ENCODE results near the gene HSPD1. TPM values are rescaled to one million over a fixed set of nuclear protein-coding genes. Genes with fewer than 3 reads are reported as not detected.
"Not testable (repeated sequence)": the region's sequence is repeated elsewhere in the genome, so short reads cannot be mapped to it uniquely, and the experiment has no call there.

The HSPD1 gene
- total RNA-seq, 1 donor from 2014 or later, result 315 TPM

DNA sequence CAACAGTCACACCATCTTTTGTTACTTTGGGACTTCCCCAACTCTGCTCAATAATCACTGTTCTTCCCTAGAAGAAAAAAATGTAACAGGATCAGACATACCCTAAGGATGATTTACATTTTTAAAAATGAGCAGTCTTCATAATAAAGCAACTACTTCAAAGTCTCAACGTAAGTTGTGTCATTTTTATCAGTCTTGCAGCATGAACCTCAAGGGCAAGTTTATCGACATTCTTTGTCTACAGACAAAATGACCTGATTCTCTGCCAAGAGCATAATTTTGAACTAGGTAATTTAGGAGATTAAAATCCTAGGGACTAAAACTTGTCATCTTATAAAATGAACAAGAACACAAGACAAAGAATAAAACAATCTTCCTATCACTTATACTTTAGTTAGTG, 2.3 kb downstream of the HSPD1 start:
- DNase-seq (ENCODE audit: low read depth), result no peak

DNA sequence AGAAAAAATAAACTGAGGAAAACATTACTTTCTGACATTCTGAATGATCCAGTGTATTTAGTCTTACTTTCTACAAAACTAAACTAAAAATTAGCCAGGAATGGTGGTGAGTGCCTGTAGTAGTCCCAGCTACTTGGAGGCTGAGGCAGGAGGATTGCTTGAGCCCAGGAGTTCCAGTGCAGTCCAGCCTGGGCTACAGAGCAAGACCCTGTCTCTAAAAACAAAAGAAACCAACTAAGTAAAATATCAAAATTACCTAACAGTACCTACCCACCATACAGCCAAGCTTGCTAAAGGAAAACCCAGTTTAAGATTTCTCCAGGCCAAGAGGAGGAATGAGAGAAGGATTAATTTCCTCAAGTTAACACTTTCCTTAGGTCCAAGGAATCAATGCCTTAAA, 2.9 kb downstream of the HSPD1 start:
- no peak for DNase-seq (ENCODE audit: low read depth)

DNA sequence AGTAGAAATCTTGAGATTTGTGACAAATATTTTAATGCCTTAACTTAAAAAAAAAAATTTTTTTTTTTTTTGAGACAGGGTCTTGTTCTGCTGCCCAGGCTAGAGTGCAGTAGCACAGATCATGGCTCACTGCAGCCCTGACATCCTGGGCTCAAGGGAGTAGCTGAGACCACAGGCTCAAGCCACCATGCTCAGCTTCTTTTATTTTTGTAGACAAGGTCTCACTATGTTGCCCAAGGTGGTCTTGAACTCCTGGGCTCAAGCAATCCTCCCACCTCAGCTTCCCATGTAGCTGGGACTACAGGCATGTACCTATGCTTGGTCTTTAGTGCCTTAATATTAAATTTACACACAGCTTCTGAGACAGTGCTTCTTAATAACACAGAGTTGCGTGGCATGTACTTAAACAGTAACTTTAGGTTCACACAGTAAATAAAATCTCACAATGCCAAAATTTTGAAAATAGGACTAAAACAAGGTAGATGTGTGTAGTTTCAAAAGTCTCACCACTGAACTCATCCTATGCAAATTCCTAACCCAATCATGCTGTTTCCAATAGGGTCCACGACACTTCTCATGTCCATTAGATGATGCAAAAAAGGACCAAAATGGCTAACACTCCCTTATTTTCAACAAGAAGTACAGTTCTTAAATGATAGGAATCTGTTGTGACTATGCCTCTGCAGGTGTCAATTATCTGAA, 4.1 kb downstream of the HSPD1 start:
- no peak for DNase-seq (ENCODE audit: low read depth)

DNA sequence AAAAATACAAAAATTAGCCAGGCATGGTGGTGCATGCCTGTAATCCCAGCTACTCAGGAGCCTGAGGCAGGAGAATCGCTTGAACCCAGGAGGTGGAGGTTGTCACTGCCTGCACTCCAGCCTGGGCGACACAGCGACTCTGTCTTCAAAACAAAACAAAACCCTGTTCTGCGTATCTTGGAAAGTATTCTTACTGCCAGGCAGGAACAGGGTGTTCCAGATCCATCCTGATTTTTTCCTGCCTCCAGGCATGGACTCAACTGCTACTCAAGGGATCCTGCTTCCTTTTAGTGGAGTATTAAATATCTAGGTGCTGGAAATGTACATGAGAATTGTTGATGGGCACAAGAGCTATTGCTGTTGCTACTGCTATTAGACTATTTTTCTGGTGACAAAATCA, 12.3 kb downstream of the HSPD1 start:
- peak; percentile 50 for DNase-seq (ENCODE audit: low read depth)

DNA sequence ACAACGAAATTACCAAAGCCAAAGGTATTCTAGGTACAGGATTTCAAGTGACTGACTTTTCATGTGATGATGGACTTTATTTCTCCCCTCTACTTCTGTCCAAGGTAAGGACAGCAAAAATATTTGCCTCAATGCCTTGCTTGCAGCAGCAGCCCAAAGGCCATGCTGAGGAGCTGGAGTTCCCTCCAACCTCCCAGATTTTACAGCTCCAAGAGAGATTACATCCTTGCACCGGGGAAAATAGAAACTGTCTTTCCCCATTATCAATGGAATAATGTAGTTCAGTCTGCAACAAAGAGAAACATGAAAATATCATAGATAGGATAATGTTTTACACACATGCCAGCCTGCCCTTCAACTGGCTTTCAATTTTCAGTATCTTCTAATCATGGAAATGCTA, 13.5 kb downstream of the HSPD1 start:
- DNase-seq (ENCODE audit: low read depth), result no peak

DNA sequence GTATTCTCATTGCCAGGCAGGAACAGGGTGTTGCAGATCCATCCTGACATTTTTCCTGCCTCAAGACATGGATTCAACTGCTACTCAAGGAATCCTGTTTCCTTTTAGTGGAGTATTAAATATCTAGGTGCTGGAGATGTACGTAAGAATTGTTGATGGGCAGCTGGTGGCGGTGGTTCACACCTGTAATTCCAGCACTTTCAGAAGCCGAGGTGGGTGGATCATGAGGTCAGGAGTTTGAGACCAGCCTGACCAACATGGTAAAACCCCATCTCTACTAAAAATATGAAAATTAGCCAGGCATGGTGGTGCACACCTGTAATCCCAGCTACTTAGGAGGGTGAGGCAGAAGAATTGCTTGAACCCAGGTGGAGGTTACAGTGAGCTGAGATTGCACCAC, 15.4 kb downstream of the HSPD1 start:
- not testable (repeated sequence) for DNase-seq (ENCODE audit: low read depth)

DNA sequence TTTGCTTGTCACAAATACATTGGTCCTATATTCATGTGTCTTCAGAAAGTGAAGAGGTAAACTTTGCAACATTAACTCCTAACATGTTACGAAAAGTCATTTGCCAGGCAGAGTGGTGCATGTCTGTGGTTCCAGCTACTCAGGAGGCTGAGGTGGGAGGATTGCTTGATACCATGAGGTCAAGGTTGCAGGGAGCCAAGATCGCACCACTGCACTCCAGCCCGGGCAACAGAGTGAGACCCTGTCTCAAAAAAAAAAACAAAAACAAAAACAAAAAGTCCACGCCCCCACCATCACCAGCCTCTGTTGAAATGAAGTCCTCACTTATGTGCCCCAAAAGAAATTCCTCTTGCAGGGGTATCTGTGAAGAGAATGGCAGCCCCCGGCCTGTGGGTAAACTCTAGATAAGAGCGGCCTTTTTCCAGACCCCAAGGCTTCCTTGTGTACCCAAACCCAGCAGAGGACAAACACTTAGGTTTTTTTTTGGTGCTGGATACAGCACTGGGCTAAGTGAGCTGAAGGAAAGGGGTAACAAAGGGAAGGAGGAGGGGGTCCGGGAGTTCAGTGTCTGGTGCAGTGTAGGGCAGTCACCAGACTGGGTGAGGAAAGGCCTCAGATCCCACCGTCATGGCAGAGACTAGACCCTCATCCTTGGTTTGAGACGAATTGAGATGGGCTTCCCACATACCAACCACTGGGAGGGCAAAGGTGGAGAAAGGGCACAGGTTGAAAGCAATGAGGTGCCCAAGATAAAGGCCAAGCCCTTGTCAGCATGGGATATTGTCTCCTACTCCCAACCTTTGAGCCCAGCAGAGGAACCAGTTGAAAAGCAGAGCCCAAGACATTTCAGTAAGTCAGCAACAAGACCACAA, 19.2 kb downstream of the HSPD1 start:
- DNase-seq (ENCODE audit: low read depth), result no peak

DNA sequence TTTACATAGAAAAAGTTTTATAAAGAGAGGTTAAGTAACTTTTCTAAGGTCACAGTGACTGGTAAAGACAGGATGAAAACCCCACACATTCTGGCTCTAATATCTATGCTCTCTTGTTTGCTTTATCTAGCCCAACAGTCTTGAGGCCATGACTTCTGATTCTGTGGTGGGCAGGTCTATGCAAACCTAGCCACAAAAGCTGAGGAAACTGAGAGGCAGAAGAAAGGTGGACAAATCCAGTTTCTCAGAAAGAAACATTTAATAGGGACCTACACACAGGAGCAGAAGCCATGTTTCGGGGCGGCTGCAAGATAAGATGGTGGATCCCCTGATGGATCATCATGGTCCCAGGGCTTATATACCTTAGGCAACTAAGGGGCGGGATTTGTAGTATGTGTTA, 21.8 kb downstream of the HSPD1 start:
- no peak for DNase-seq (ENCODE audit: low read depth)

DNA sequence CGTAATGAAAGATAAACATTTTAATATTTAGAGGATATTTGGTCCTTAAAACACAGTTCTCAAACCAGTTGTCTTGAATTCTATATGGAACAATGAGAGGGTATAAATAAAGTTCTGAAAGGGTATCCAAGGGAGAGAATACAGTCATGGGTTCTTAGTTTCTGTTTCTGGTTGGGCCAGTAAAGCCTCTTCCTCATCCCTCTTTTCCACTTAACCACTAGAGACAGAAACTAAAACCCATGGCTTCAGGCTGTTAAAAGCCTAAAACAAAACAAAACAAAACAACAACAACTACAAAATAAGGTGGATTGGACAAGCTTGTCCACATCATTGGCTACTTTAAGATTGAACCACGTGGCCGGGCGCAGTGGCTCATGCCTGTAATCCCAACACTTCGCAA, 27.5 kb downstream of the HSPD1 start:
- no peak for DNase-seq (ENCODE audit: low read depth)

DNA sequence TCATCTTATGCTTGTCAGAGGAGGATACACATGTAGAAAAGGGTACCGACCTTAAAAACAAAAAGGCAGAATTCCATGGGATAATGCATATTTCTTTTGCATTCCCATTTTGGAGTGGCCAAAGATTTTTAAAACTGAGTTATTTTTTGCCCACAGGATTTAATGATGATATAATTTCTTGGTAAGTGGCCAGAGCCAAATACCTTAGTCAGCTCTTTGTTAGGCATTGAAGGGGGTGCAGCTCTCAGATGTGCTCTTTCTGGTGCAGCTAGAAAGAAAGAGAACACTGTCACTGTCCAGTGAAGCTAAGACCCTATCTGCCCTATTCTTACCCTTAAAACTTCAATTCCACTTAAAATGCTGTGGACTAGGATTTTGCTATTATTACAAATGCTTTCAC, 35.5 kb downstream of the HSPD1 start:
- DNase-seq (ENCODE audit: low read depth), result no peak

DNA sequence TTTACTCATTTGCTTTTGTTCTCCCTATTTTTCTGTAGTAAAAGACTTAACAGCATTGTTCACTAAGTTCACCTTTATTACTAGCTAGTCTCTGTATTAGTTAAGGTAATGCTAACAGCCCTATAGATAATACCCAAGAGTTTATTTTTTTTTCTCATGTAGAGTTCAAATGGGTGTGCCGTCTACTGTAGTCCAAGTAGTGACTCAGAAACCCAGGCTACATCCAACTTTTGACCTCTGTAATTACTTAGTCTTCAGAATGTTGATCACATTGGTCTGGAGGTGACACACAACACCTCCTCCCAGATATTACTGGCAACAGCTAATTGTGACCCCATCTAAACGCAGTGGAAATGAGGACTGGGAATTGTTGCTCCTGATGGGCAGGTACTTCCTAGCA, 38.6 kb downstream of the HSPD1 start:
- DNase-seq (ENCODE audit: low read depth), result peak; percentile 54

DNA sequence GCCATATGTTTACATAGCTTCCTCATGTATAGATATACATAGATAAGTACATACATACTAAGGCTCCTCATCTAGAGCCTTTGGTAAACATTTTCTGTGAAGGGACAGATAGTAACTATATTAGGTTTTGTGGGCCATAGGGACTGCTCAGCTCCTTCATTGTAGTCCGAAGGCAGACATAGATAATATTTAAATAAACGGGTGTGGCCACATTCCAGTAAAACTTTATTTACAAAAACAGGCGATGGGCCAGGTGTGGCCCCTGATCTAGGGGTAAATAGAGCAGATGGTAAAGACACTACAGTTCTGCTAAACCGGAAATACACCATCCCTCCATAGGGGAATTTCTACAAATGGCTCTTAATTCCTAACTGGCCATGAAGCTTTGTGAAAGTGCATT, 39.0 kb downstream of the HSPD1 start:
- DNase-seq (ENCODE audit: low read depth), result no peak

DNA sequence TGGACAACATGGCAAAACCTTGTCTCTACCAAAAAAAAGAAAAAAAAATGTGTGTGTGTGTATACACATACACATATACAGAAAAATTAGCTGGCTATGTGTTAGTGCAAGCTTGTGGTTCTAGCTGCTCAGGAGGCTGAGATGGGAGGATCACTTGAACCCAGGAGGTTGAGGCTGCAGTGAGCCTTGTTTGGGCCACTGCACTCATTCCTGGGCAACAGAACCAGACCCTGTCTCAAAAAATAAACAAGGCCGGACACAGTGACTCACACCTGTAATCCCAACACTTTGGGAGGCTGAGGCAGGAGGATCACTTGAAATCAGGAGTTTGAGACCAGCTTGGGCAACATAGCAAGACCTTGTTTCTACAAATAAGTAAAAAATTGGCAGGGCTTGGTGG, 44.2 kb downstream of the HSPD1 start:
- no peak for DNase-seq (ENCODE audit: low read depth)

DNA sequence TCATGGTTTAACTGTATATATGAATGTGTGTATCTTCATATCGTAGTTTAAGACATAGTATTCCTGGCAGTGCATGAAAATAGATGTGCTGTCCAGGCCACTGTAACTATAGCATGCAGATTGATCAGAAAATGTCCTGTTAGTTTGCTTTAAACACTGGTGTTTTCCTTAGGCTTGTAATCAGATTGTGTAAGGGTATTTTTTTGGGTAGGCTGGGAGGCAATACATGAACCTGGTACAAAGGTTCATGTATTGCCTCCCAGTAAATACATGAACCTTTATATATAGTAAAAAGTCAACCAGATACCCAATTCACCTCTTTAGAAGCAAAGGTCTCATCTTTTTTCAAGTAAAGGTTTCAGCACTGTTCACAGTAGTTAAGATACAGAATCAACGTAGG, 44.7 kb downstream of the HSPD1 start:
- no peak for DNase-seq (ENCODE audit: low read depth)

DNA sequence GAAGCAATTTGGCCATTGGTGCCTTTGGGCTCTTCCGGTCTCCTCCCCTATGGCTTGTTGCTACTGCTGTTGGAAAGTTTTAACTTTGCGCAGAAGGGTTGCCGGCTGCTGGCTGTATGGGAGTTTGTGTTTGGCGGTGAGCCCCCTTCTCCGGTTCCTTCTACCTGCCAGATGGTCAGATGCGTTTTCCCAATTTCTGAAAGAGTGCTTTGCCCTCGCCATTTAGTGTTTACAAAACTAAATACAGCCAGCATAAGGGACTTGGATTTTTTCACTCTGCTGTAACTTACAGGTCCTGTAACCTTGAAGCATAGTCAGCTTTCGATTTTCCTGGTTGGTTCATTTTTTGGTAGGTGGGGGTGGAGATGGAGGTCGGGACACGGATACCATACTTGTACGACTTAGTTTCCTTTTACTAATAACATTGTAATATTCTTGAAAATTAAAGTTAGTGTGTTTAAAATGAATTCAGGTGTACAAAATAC, 45.7 kb downstream of the HSPD1 start:
- DNase-seq (ENCODE audit: low read depth), result peak; percentile 91

DNA sequence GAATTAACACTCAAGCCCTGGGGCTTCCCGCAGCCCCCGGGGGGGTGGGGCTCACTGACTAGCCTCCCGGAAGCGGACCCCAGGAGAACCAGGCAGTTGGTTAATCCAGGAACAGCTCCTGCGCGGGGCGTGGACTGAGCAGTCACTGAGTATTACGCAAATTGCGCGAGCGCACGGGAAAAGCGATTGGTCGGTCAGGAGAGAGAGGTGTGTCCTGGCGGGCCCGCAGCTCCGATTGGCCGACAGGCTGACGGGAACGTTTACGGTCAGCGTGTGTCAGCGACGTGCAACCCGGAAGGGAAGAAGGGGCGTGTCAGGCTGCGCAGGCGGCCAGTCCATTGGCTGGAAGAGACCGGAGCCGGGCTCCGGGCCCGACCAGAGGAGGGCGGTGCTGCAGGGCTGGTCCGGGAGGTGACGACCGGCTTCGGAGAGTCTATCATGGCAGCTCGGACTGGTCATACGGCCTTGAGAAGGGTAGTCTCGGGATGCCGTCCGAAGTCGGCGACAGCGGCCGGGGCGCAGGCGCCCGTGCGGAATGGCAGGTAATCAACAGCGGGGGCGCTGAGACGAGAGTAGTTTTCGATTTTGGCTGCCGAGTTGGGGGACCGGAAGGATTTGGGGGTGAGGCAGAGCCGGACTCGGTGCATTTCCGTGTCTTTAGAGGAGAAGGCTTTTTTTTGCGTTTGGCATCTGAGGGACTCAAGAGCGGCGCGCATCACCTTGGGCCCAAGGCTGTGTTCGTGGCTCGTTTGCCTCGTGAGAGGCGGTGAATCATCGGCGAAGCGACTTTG, 46.3 kb downstream of the HSPD1 start, which contains the start of gene COQ10B:
Gene COQ10B (plus strand): TSS at position 430 of the 791 bp plus-strand sequence. CDS start 9 bp downstream, at position 439.
- peak; percentile 99 for DNase-seq (ENCODE audit: low read depth)

DNA sequence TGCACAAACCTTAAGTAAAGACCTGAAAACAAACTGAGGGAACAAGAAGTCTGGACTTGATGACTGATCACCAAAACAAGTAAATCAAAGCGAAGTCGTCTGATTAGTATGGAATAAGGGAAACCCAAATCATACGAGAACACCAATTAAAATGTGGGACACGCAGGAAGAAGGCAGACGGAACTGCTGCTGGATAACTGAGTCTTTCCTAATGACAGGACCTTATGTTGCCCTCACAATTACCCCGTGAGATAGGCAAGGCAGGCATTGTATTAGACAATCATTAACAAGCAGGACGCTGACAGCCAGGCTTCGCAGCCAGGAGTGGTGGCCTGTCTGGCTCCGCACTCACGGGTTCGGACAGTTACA, 46.9 kb downstream of the HSPD1 start:
- no peak for DNase-seq (ENCODE audit: low read depth)

DNA sequence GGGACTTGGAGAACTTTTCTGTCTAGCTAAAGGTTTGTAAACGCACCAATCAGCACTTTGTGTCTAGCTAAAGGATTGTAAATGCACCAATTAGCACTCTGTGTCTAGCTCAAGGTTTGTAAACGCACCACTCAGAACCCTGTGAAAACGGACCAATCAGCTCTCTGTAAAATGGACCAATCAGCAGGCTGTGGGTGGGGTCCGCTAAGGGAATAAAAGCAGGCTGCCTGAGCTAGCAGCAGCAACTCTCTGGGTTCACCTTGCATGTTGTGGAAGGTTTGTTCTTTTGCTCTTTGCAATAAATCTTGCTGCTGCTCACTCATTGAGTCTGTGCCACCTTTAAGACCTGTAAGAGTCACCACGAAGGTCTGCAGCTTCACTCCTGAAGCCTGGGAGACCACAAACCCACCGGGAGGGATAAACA, 48.7 kb downstream of the HSPD1 start:
- DNase-seq (ENCODE audit: low read depth), result not testable (repeated sequence)

DNA sequence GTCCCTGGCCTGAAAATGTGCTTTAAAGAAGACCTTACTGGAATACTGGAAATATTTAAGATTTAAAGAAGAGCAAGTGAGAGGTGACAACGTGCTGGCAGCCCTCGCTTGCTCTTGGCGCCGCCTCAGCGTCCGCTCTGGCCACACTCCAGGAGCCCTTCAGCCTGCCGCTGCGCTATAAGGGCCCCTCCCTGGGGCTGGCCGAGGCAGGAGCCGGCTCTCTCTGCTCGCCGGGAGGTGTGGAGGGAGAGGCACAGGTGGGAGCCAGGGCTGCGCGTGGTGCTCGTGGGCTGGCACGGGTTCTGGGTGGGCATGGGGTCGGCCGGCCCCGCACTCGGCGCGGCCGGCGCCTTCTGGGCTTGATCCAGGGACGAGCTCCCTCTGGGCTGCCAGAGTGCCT, 49.2 kb downstream of the HSPD1 start:
- no peak for DNase-seq (ENCODE audit: low read depth)

DNA sequence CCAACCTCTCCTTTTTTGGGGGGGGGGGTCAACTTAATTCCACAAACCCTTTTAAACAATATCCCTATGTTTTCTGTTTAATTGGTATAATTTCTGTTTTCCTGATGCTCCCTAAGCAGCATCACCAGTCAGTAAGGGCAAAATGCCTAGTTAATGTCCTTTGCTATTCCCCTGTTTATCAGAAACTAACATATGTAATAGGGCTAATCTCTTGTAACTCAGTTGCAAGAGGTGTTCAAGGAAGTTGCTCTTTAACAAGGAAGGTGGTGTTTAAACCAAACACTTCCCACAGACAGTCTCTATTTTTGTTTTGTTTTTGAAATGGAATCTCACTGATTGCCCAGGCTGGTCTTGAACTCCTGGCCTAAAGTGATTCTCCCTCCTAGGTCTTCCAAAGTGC, 52.8 kb downstream of the HSPD1 start:
- no peak for DNase-seq (ENCODE audit: low read depth)

DNA sequence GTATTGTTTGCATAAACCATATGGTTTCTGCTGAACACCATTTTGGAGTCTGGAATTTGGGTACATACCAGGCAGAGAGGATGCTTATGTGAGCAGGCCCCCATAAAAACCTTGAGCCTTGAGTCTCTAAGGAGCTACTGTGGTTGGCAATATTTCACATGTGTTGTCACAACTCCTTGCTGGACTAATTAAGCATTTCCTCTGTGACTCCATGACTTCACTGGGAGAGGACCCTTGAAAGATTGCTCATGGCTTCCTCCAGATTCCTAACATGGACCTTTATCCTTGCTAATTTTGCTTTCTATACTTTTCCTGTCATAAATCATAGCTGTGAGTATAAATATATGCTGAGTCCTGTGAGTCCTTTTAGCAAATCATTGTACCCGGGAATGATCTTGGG, 53.9 kb downstream of the HSPD1 start:
- DNase-seq (ENCODE audit: low read depth), result no peak

DNA sequence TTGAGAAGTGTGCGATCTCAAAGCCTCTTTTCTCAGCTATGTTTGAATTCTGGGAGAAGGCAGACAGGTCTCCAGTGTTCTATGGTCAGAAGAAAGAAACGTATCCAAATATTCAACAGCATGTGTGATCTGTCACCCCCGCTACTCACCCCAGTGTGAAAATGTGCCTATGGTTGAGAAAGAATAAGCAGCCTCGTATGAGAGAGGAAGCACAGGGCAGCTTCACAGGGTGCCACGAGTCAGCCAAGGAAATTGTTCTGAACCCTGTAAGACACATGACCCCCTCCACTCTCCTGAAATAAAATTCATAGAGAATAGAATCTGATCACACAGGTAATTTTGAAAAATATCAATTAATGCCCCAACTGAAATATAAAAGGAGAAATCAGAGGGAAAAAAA, 56.8 kb downstream of the HSPD1 start:
- DNase-seq (ENCODE audit: low read depth), result no peak

Measured in renal cortical epithelial cell (primary cell).